Measurements from ENCODE around the gene KLK6.

KLK6 gene

GRCh38 chr19:50969413-50969760 lies at the start of gene KLK6:
Gene KLK6 (minus strand): TSS chr19:50969591. CDS start chr19:50968104, 1,487 bp downstream.
- no peak for DNase-seq

DNA sequence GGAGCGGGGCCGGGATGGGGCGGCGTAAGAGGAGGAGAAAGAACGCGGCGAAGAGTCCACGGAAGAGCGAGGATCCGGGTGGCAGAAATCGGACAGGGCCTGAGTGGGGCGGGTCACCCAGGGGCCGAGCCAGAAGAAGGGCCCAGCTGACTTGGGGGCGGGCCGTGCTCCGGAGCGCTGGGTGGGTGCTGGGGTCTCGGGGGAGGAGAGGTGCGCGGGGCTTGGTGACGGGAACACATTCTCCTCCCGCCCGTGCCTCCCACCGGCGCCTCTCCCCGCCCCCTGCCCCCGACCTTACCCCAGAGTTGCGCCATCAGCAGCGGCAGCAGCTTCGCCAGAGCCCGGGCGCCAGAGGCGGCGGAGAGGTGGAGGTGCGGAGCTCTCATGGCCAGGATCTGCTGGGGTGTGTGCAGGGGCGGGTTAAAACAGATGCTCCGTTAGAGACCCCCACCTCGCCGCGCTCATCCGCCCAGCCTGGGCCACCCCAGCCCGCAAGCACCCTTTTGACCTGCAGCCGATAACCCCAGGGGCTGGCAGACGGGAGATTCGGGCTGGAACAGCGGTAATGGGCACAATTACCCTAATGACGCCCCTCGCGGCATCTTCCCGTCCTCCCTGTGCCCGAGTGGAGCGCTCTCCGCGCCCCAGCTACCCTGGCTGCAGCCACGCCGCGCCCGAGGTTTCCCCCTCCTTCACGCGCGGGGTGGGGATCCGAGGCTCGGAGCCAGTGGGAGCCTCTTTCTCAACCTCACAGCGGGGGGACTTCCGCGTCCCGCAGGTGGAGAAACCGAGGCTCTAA lies 49.6 kb upstream of the KLK6 start:
- DNase-seq: no peak

DNA sequence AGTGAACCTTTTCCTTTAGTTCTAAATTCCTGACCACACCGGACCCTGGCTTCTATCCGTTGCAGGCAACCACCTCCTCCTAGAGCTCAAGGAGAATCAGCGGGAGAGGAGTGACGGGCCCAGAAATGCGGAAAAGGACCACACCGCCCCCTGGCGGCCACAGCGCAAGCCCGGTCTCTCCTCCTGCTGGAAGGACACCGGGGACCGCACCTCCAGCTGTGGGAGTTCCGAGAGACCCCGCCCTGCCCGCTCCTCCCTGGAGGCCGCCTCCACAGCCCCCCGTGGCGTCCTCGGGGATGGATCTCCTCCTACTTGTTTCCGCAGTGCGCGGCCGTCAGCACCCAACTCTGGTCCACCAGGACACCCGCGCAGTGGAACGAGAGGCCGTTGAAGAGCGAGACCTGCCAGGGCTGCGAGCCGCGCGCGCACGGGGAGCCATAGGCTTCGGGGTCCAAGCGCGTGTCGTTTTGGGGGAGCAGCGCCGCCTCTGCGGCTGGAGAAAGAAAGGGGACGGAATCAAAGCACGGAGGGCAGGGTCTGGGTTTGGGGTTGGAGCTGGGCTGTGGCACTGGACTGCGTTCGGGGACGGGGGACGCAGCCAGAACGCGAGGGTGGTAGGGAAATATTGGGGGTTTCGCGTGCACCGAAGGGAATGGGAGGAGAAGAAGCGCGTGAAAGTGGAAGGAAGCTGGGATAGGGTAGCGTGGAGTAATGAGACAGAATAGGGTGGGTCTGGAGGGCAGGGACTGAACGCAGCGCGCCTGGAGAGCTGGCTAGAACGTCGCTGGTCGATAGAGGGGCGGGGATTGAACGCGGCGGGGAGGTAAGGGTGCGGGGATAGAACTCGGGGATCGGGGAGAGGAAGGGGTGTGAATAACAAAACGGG lies 47.6 kb upstream of the KLK6 start:
- DNase-seq: peak; percentile 57

GRCh38 chr19:51015691-51016267 lies 46.4 kb upstream of the KLK6 start:
- no peak for DNase-seq

GRCh38 chr19:51014242-51014641 lies 44.9 kb upstream of the KLK6 start:
- no peak for DNase-seq

DNA sequence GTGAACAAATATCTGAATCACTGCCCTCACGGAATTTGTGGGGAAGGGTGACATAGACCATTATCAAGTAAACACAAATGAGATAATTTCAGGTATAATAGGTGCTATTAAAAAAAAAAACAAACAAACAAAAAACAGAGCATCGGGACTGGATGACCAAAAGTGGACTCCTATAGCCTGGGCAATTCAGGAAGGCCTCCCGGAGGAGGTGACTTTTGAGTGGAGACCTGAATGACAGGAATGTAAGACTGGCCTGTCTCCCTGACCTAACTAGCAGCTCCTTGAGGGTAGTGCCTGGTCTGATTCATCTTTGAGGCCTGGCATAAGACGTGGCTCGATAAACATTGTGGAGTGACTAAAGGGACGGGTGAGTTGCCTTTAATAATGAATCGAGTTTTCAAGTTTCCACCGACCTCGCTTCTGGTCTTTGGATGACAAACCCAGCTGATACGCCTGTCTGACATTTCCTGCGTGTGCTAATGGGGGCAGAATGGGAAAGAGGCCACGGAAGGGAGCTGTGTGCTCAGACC lies 43.3 kb upstream of the KLK6 start:
- no peak for DNase-seq

DNA sequence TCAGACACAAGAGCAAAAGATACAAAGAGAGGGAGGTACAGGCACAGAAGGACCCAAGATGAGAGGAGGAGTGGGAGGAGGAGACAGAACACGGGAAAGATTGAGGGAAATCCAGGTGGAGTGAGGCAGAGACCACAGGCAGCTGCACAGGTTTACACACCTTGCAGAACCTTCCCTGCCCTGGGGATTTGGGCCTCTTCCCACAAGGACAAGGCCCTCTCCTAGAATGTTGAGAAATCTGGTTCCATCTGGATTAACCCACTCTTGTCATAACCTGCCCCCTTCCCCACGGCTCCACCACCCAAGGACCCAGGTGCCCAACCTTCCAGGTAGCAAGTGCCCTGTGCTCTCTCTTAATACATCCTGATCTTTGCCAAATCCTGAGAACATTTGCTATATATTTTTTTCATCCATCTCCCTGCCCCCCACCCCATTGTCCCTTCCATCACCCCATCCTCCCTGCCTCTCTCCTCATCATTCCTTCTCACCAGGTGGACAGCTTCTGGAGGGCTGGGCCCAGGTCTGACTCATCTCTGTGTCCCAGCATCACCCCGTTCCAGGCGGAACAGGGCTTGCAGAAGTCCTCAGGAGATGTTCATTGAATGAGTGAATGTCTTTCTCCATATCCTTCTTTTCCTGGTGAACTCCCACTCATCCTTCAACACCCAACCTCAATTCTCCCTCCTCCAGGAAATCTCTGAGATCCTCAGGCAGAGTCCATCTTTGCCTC lies 40.8 kb upstream of the KLK6 start:
- DNase-seq: no peak

GRCh38 chr19:51009061-51009891 lies 39.9 kb upstream of the KLK6 start:
- DNase-seq: no peak

- no peak for DNase-seq
Measured at GRCh38 chr19:51007488-51007887, 38.1 kb upstream of the KLK6 start.

DNA sequence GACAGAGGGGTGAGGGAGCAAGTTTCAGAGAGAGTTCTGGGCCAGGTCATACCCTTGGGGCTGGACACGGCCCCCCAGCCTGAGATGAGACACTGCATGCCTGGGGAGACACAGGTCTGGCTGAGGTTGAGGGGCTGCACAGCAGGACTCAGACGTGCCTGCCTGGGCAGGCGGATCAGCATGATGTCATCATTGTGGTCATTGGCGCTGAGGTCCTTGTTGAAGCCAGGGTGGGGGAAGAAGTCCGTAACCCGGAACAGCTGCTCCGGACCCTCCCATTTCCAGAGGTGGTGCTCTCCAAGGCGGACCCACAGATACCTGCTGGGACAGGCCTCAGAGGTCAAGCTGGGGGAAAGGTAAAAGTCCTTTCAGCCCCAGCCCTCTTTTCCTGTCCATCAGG lies 37.0 kb upstream of the KLK6 start:
- no peak for DNase-seq

DNA sequence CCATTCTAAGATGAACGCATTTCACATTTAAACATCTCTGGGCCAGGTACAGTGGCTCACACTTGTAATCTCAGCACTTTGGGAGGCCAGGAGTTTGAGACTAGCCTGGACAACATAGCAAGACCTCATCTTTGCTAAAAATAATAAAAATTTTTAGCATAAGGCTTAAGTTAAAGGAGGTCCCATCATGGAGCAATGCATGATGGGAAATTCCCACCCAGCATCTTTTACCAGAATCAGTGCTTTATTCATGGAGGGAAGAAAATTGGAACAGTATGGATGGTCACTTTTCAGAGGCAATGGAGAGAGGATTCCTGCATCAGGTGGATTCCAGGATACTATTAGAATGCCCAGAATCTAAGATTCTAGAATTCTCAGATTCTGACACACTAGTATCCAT lies 35.9 kb upstream of the KLK6 start:
- no peak for DNase-seq

DNA sequence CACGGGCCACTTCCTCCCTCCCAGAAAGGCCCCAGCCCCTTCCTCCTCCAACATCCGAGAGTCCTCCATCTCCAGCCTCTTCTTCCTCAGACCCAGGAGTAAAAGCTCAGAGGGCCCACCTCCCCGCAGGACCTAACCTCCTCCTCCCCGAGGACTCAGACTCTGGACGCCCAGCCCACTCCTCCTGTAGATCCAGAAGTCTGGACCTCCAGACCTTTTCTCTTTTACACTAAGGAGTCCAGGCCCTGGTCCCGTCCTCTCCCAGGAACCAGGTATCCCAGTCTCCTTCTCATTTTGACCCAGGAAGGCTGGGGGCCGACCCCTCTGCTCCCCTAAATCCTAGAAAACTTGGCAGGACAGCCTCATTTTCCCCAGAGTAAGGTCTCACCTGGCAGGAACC lies 33.9 kb upstream of the KLK6 start:
- no peak for DNase-seq

DNA sequence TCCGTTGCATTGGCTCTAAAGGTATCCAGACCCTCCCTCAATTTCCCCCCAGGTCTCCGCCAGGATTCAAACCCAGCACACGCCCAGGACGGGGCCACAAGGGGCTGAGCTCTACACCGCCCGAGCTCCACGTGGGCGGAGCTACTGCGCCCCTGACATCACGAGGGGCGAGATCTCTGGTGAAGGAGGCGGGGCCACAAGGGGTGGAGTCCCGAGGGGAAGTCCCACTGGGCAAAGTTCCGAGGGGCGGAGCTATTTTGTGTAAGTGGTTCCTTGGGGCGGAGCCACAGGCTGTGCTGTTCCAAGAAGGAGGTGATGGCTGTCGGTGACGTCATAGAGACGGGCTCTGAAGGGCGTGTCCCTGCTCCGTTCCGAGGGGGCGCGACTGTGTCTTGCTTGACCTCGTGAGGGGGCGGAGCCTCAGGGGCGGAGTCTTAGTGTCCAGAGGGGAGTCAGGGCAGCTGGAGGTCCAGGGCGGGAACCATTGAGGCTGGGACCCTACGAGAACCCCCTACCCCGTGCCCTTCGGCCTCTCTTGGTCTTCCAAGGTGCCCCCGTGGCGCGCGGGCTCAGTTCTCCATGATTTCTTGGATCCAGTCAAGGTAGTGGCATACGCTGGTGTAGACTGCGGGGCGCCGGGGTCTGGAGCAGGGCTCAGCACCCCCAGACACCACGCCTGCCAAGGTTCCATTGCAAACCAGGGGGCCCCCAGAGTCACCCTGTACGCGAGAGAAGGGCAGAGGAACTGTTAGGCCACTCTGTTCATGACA lies 33.3 kb upstream of the KLK6 start:
- no peak for DNase-seq

DNA sequence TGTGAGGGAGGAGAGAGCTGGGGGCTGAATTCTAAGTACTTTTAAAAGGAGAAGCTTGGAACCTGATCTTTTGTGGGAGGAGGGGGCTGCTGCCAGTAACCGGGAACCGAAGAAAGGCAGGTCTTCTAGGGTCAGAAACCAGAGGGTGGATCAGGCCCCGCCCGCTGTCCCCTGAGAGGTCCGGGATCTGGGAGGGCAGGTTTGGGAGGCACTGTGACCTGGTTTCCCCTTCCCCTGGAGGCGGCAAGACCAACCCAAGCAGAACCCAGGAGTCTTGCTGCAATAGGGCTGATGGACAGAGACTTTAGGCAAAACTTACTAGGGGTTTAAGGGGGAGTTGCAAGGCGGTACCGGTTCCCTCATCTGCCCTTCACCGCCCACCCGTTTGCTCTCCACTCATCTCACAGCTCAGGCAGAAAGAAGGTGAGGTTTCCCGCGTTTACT lies 32.7 kb upstream of the KLK6 start:
- DNase-seq: no peak

- DNase-seq: no peak
Measured at GRCh38 chr19:51001515-51001914, 32.1 kb upstream of the KLK6 start, which contains the start of gene KLK8. Gene KLK8 (minus strand): TSS chr19:51001604. CDS start chr19:51001167, 437 bp downstream.

DNA sequence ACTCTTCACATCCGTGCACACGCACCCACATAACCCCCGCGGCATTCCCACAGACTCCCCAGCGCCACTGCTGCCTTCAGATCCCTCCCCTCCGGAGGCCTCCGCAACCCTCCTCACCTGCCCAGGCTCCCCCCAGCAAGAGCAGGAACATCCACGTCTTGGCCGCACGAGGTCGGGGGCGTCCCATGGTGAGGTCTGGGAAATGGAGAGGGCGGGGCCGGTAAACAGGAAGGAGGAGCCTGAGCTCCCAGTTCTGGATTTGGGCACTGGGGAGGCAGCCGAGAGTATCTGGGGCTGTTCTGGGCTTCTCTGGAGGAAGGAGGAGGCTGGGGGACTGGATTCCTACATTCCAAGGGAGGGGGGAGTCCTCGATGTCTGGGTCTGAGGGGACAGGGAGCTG lies 31.6 kb upstream of the KLK6 start:
- no peak for DNase-seq

DNA sequence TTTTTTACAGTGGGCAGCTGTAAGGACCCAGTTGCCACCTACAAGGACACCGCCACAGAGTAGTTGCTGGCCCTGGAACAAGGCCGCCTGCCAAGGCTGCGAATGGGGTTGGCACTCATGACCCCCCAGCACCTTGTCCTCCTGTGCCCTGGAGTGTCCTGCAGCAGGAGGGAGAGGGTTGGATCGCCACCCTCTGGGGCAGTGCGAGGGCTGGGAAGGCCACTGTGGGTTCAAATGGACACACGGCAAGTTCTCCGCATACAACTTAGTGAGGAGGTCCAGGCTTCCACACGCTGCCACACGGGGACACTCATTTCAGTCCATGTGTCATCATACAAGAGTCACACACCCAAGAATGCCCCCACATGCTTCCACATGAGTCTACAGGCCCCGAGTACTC lies 31.0 kb upstream of the KLK6 start:
- DNase-seq: no peak

GRCh38 chr19:50998686-50999085 lies 29.3 kb upstream of the KLK6 start:
- no peak for DNase-seq

DNA sequence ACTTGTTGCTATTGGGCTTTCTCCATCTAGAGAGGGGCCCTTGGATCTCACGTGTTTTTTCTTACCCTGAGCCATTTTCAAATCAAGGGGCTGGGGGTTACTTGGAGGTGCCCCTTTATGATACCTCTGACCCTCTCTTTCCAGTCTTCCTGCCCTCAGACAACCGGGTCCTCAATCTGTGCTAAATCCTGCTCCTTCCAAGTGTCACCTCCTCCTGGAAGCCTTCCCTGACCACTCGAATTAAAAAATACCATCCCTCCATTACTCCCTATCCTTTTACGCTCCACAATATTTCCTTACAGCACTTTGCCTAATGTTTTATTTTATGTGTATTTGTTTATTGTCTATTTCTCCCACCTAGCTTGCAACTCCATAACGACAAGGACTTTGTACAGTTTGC lies 28.7 kb upstream of the KLK6 start:
- DNase-seq: no peak

DNA sequence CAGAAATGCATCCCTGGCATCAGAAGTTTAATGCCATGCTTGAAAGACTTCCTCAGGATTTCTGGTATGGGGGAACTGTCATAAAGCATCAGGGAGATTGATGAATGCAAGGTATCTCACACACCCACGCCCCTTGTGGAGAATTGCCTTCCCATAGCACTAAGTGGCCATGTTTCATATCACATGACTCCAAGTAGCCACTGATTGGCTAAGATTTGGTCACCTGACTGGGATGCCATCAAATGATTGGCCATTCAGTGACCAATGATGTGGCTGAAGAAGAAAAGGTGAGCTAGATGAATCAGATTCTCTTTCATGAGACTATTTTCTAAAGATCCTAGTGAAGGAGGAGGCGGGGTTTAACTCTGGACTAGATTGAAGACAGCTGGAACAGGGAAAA lies 24.7 kb upstream of the KLK6 start:
- no peak for DNase-seq

DNA sequence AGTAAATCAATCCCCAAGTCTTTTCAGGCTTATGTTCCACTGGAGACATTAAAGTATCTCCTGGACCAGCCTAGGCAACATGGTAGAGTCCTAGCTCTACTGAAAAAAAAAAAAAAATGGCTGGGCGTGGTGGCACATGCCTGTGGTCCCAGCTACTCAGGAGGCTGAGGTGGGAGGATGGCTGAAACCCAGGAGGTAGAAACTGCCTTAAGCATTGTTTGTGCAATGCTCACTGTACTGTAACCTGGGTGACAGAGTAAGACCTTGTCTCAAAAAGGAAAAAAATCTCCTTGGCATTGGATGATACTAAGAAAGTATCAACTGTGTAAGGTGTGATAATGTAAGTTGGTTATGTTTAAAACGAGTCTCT lies 23.3 kb upstream of the KLK6 start:
- DNase-seq: no peak

All from femur (tissue), 1 donor.